Caco-2 (cell line): ENCODE data around the gene TSPAN19. TPM values are rescaled to one million over a fixed set of nuclear protein-coding genes. Genes with fewer than 3 reads are reported as not detected.

Experiments used
- BruUV-seq: library from RNA; stranded (reverse); fragments of 400-500 nt; replicated peaks from 2 replicates; lab custom pipeline; 2021; lab: Mats Ljungman, UMichigan
- CTCF ChIA-PET: fragments of 300-600 bp; sonication (Branson Sonifier 250); formaldehyde crosslinking; loops from one replicate; lab custom pipeline; 2022; ENCODE audit warnings: antibody characterized with exemption; lab: Charles Lee
- POLR2A ChIA-PET: fragments of 300-600 bp; sonication (Branson Sonifier 250); formaldehyde crosslinking; loops from one replicate; lab custom pipeline; 2022; ENCODE audit warnings: antibody characterized with exemption; lab: Charles Lee
- DNase-seq, 2 experiments: peaks; one replicate each; pipeline versions ENCODE4 v3.0.0 to v3.0.0-alpha.2; 2020 to 2022
- H3K27me3 ChIP-seq: replicated peaks from 2 replicates; pipeline ENCODE4 v1.6.0; 2011; ENCODE audit warnings: low read length; ENCODE audit not compliant: control insufficient read depth, insufficient read depth
- H3K36me3 ChIP-seq: 2 replicates; pipeline ENCODE4 v1.5.1; 2011; ENCODE audit warnings: low read length; ENCODE audit not compliant: control insufficient read depth, insufficient read depth
- H3K4me1 ChIP-seq: fragments of 250-450 bp; sonication (Bioruptor Pico); 2 replicates; pipeline ENCODE4 v1.5.1; 2020; ENCODE audit warnings: mild to moderate bottlenecking
- H3K4me3 ChIP-seq: 2 replicates; pipeline ENCODE4 v1.5.1; 2011; ENCODE audit warnings: low read depth, mild to moderate bottlenecking, control low read depth, low read length
- H3K9me3 ChIP-seq: fragments of 250-450 bp; sonication (Bioruptor Pico); 2 replicates; pipeline ENCODE4 v1.5.1; 2020; ENCODE audit warnings: mild to moderate bottlenecking, moderate library complexity
- H3K27ac Mint-ChIP-seq: one replicate; pipeline ENCODE4 v1.8.0; 2022; ENCODE audit warnings: mixed read lengths; ENCODE audit not compliant: unreplicated experiment
- H3K27me3 Mint-ChIP-seq: one replicate; pipeline ENCODE4 v1.8.0; 2022; ENCODE audit warnings: mixed read lengths; ENCODE audit not compliant: insufficient read depth, unreplicated experiment
- H3K36me3 Mint-ChIP-seq: one replicate; pipeline ENCODE4 v1.8.0; 2022; ENCODE audit warnings: mild to moderate bottlenecking, mixed read lengths; ENCODE audit not compliant: insufficient read depth, unreplicated experiment
- H3K4me1 Mint-ChIP-seq: one replicate; pipeline ENCODE4 v1.8.0; 2022; ENCODE audit warnings: low read depth, mixed read lengths; ENCODE audit not compliant: unreplicated experiment
- H3K4me3 Mint-ChIP-seq: one replicate; pipeline ENCODE4 v1.8.0; 2022; ENCODE audit warnings: mild to moderate bottlenecking, moderate library complexity, mixed read lengths; ENCODE audit not compliant: unreplicated experiment
- H3K9me3 Mint-ChIP-seq: one replicate; pipeline ENCODE4 v1.8.0; 2022; ENCODE audit warnings: mixed read lengths; ENCODE audit not compliant: unreplicated experiment
- CTCF ChIP-seq, 2 experiments: fragments of 200-600 bp in 1 of 2; IDR thresholded peaks; 1 replicate in 1 of 2; 2 replicates in 1 of 2; pipeline versions ENCODE4 v1.5.1 to v1.8.0; 2011 to 2022; ENCODE audit warnings: antibody characterized with exemption in 1 of 2, control low read depth in 1 of 2, inconsistent platforms in 1 of 2, low read depth in 1 of 2, low read length in 1 of 2, mild to moderate bottlenecking in 1 of 2, moderate library complexity in 1 of 2; ENCODE audit not compliant: insufficient read depth in 1 of 2, severe bottlenecking in 1 of 2, unreplicated experiment in 1 of 2
- intact Hi-C: fragments of 100-400 bp; cut with micrococcal nuclease; formaldehyde crosslinking; loops from one replicate; pipeline ENCODE4 v1.10.0; 2022; ENCODE audit not compliant: unreplicated experiment
- total RNA-seq: library from RNA; stranded (reverse); gene quantifications from 2 replicates; pipeline ENCODE4 v1.2.3, GENCODE V29; 2022

The TSPAN19 gene
- total RNA-seq, 1 experiment from 2014 or later = not detected

GRCh38 chr12:84996759-84997158 is 39.3 kb downstream of the TSPAN19 start:
- no TSS peak for BruUV-seq
- Mint-ChIP-seq H3K27me3 (no peaks in the 10 kb centered on the region), H3K27ac (no peak overlapping the region), H3K36me3 (no peaks in the 10 kb centered on the region), H3K4me3 (no peak overlapping the region), H3K4me1 (no peaks in the 10 kb centered on the region), H3K9me3 (peaks cover 10% of the 10 kb centered on the region)
- Histone ChIP-seq H3K9me3 (no peaks in the 10 kb centered on the region), H3K36me3 (no peaks in the 10 kb centered on the region), H3K4me1 (no peaks in the 10 kb centered on the region), H3K4me3 (no peak overlapping the region), H3K27me3 (no peaks in the 10 kb centered on the region)
- no peak for TF ChIP-seq CTCF (IDR thresholded peaks at IDR 0.05; ENCODE audit: insufficient read depth in 1 of 2, low read depth in 1 of 2, low read length in 1 of 2, severe bottlenecking in 1 of 2, unreplicated experiment in 1 of 2)
- no peak for DNase-seq
- POLR2A ChIA-PET = no interaction called here
- CTCF ChIA-PET = no interaction called here
- intact Hi-C loops = no loop called here

GRCh38 chr12:84995641-84996040 is 40.4 kb downstream of the TSPAN19 start:
- no peak for TF ChIP-seq CTCF (IDR thresholded peaks at IDR 0.05; ENCODE audit: insufficient read depth in 1 of 2, low read depth in 1 of 2, low read length in 1 of 2, severe bottlenecking in 1 of 2, unreplicated experiment in 1 of 2)
- H3K4me3 ChIP-seq = no peak overlapping the region
- Mint-ChIP-seq H3K9me3 (peaks cover 10% of the 10 kb centered on the region), H3K36me3 (no peaks in the 10 kb centered on the region), H3K4me3 (no peak overlapping the region), H3K4me1 (no peaks in the 10 kb centered on the region), H3K27ac (no peak overlapping the region), H3K27me3 (no peaks in the 10 kb centered on the region)
- ChIA-PET POLR2A (no interaction called here), CTCF (no interaction called here)
- no peaks in the 10 kb centered on the region for H3K27me3 ChIP-seq
- no peaks in the 10 kb centered on the region for H3K4me1 ChIP-seq
- no TSS peak for BruUV-seq
- H3K9me3 ChIP-seq = no peaks in the 10 kb centered on the region
- DNase-seq = no peak
- no peaks in the 10 kb centered on the region for H3K36me3 ChIP-seq
- intact Hi-C loops = no loop called here

- no peak for TF ChIP-seq CTCF (IDR thresholded peaks at IDR 0.05; ENCODE audit: insufficient read depth in 1 of 2, low read depth in 1 of 2, low read length in 1 of 2, severe bottlenecking in 1 of 2, unreplicated experiment in 1 of 2)
- Histone ChIP-seq H3K36me3 (no peaks in the 10 kb centered on the region), H3K9me3 (no peaks in the 10 kb centered on the region), H3K27me3 (no peaks in the 10 kb centered on the region), H3K4me3 (no peak overlapping the region), H3K4me1 (no peaks in the 10 kb centered on the region)
- intact Hi-C loops = no loop called here
- no peak overlapping the region for H3K27ac Mint-ChIP-seq
- no peaks in the 10 kb centered on the region for H3K27me3 Mint-ChIP-seq
- no peak for DNase-seq
- H3K36me3 Mint-ChIP-seq = no peaks in the 10 kb centered on the region
- no peak overlapping the region for H3K4me3 Mint-ChIP-seq
- POLR2A ChIA-PET = no interaction called here
- peaks cover 10% of the 10 kb centered on the region for H3K9me3 Mint-ChIP-seq
- CTCF ChIA-PET = no interaction called here
- no TSS peak for BruUV-seq
- no peaks in the 10 kb centered on the region for H3K4me1 Mint-ChIP-seq
Measured at GRCh38 chr12:84994426-84994825, 41.7 kb downstream of the TSPAN19 start.
